Left lung (tissue), 10 donors: ENCODE data around the gene PDGFRB. TPM values are rescaled to one million over a fixed set of nuclear protein-coding genes. Genes with fewer than 3 reads are reported as not detected.
"Not testable (repeated sequence)": the region's sequence is repeated elsewhere in the genome, so short reads cannot be mapped to it uniquely, and the experiment has no call there.

Experiments
- ATAC-seq: fragments of 200-7000 bp; cut with Tn5 transposase; one replicate; pipeline ENCODE4 v1.9.1; 2020; ENCODE audit warnings: moderate library complexity
- DNase-seq, 4 donors: peaks; one replicate each; pipeline ENCODE4 v3.0.0-alpha.2; 2013 to 2020
- H3K27ac ChIP-seq, 2 donors: fragments of 200-600 bp; sonication (generic) in 1 of 2; one replicate each; pipeline versions ENCODE4 v1.5.0 to v1.8.0; 2020 to 2021
- H3K27me3 ChIP-seq, 2 donors: fragments of 200-600 bp; sonication (generic) in 1 of 2; one replicate each; pipeline versions ENCODE4 v1.5.0 to v1.8.0; 2020 to 2021
- H3K36me3 ChIP-seq, 2 donors: fragments of 200-600 bp; sonication (generic) in 1 of 2; one replicate each; pipeline versions ENCODE4 v1.5.0 to v1.8.0; 2020 to 2021
- H3K4me1 ChIP-seq, 2 donors: fragments of 200-600 bp; one replicate each; pipeline ENCODE4 v1.8.0; 2021
- H3K4me3 ChIP-seq, 2 donors: fragments of 200-600 bp; sonication (generic) in 1 of 2; one replicate each; pipeline versions ENCODE4 v1.5.0 to v1.8.0; 2020 to 2021; ENCODE audit warnings: mild to moderate bottlenecking in 1 of 2
- H3K9me3 ChIP-seq, 2 donors: fragments of 200-600 bp; sonication (generic) in 1 of 2; one replicate each; pipeline versions ENCODE4 v1.5.0 to v1.8.0; 2020 to 2021
- CTCF ChIP-seq, 2 donors: fragments of 200-600 bp; sonication (generic) in 1 of 2; IDR thresholded peaks; one replicate each; pipeline versions ENCODE4 v1.5.0 to v1.8.0; 2021; ENCODE audit warnings: antibody characterized with exemption in 2 of 2
- intact Hi-C, 2 donors: fragments of 100-400 bp; cut with DNase I; formaldehyde crosslinking; loops; one replicate each; pipeline versions ENCODE4 v1.11.2 to v1.14.2; 2022
- polyA plus RNA-seq, 6 donors: library from polyadenylated mRNA; unstranded; fragments of 120-200 nt; gene quantifications; one replicate each; pipeline ENCODE4 v1.2.1, GENCODE V29; 2013; ENCODE audit not compliant: insufficient read length in 6 of 6
- total RNA-seq, 2 donors: library from RNA; stranded (reverse); fragmentation: NEBNext Ultra II Directional; extraction: Animal tissue kit (Norgen Biotek cat#: 25700); gene quantifications; one replicate each; pipeline ENCODE4 v1.2.1, GENCODE V29; 2021
- donor health status: DM: no; HTN: yes; CAD: no.
- donor health status: DM: no; HTN: no; CAD: no.

The PDGFRB gene
- total and polyA plus RNA-seq, 8 donors, result 129 to 227 (median 214) TPM

- Histone ChIP-seq H3K4me1 (no peaks in the 10 kb centered on the region), H3K9me3 (no peaks in the 10 kb centered on the region), H3K36me3 (no peaks in the 10 kb centered on the region), H3K4me3 (no peak overlapping the region), H3K27ac (no peak overlapping the region), H3K27me3 (no peaks in the 10 kb centered on the region)
- no peak for TF ChIP-seq CTCF (IDR thresholded peaks at IDR 0.05)
- DNase-seq, result no peak
- no peak for ATAC-seq
- intact Hi-C loops, result no loop called here
Measured at GRCh38 chr5:150092159-150092787, 63.4 kb downstream of the PDGFRB start.

GRCh38 chr5:150085950-150086715 is 69.5 kb downstream of the PDGFRB start, which contains the start of gene CSF1R:
CSF1R (minus strand) TSS chr5:150086554; CDS start chr5:150086427, 127 bp downstream.
- H3K9me3 ChIP-seq, result no peaks in the 10 kb centered on the region
- ATAC-seq, result peak; percentile 17
- no peak for TF ChIP-seq CTCF (IDR thresholded peaks at IDR 0.05)
- H3K36me3 ChIP-seq, result no peaks in the 10 kb centered on the region
- no peaks in the 10 kb centered on the region for H3K27me3 ChIP-seq
- H3K4me1 ChIP-seq, result peaks cover 6 to 18% of the 10 kb centered on the region in 2 donors
- intact Hi-C loops, result no loop called here
- H3K4me3 ChIP-seq, result peak within 1 kb of the TSS; percentile 9 to 46
- no peak for DNase-seq
- no peak within 1 kb of the TSS for H3K27ac ChIP-seq

DNA sequence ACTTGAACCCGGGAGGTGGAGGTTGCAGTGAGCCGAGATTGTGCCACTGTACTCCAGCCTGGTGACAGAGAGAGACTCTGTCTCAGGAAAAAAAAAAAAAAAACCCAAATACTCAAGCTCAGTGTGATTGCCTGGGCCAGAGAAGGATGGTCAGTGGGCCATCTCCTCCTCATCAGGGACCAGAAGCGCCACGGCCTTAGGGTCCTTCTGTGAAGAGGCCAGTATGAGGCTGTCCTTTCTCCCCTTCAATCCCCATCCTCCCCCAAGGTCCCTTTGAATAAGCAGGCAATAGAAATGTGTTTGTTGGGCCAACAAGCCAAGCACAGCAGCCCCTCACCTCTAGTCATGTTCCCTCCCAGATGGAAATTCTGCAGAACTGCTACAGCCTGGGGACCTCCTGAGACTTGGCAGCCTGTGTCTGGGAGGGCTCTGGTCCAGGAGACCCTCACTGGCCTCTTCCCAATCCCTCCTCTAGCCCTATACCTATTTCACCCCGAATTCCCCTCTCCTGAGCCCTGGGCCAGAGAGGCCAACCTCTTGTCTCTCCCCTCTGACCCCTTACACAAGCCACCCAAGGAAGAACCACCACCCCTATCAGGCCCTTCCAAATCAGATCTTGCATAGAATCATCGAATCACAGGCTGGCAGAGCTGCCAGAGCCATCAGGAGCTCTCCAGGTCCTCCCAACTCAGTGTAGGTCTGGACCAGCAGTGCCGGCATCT is 70.3 kb downstream of the PDGFRB start:
- Histone ChIP-seq H3K4me3 (peak overlapping the region; percentile 9 to 46), H3K27ac (no peak overlapping the region), H3K9me3 (no peaks in the 10 kb centered on the region), H3K36me3 (peaks cover 0 to 4% of the 10 kb centered on the region in 2 donors), H3K27me3 (no peaks in the 10 kb centered on the region), H3K4me1 (peaks cover 6 to 24% of the 10 kb centered on the region in 2 donors)
- intact Hi-C loops, result no loop called here
- no peak for ATAC-seq
- DNase-seq, result no peak
- no peak for TF ChIP-seq CTCF (IDR thresholded peaks at IDR 0.05)

GRCh38 chr5:150084754-150085153 is 70.9 kb downstream of the PDGFRB start:
- H3K27me3 ChIP-seq, ATAC-seq, H3K27ac ChIP-seq, H3K9me3 ChIP-seq, DNase-seq, intact Hi-C loops: not testable (repeated sequence)
- peaks cover 0 to 10% of the 10 kb centered on the region in 2 donors for H3K36me3 ChIP-seq
- peaks cover 6 to 24% of the 10 kb centered on the region in 2 donors for H3K4me1 ChIP-seq
- H3K4me3 ChIP-seq, result peak overlapping the region in 1 of 2 donors; percentile 46

DNA sequence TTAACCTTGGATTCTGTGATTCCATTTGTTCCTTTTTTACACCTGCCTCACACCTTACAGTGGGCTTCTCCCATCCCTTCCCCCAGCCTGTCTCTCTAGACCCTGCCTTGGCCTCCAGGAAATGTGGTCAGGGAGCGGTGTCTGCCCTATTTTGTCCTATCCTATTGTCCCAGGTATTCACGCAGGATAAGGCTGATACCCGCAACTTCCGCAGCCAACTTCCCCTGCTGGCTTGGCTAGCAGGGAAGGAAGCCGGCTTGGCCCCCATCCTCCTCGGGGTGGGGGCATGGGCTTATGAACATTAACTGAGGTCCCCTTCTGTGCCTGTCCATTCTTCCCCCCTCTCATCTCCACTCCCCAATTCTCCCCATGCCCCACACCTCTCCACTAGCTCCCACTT is 72.8 kb downstream of the PDGFRB start:
- Histone ChIP-seq H3K4me3 (peak overlapping the region in 1 of 2 donors; percentile 46), H3K4me1 (peaks cover 6 to 24% of the 10 kb centered on the region in 2 donors), H3K9me3 (no peaks in the 10 kb centered on the region), H3K36me3 (peaks cover 0 to 20% of the 10 kb centered on the region in 2 donors), H3K27me3 (no peaks in the 10 kb centered on the region), H3K27ac (peak overlapping the region in 1 of 2 donors; percentile 68)
- ATAC-seq, result peak; percentile 7
- no peak for TF ChIP-seq CTCF (IDR thresholded peaks at IDR 0.05)
- intact Hi-C loops, result no loop called here
- DNase-seq, result no peak
